ENCODE data around the gene PRPS1.

DNA sequence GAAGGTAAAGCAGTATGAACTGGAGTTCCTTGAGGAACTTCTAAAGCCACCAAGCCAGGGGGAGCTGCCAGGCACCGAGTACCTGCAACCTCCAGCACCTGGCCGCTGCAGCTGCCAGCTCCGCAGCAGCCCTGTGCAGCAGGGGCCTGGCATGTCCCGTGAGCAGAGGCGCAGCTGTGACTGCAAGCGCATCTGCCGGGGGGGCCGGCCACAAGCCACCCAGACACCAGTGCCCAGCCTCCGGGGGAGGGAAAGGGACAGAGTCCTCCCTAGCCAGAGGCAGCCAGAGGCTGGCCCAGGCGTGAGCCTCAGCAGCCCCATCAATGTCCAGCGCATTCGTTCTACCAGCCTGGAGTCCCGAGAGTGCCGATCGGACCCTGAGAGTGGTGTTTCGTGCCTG, 26.6 kb upstream of the PRPS1 start:
- TF ChIP-seq POLR2A (IDR thresholded peaks at IDR 0.05; ENCODE audit: low read depth, low read length) = no peak
- no peak for TF ChIP-seq POLR2AphosphoS5 (IDR thresholded peaks at IDR 0.05; ENCODE audit: low read depth, low read length)
- no peak for TF ChIP-seq TAF1 (IDR thresholded peaks at IDR 0.05; ENCODE audit: low read depth, low read length)
- TF ChIP-seq POU2F2 (IDR thresholded peaks at IDR 0.05; ENCODE audit: low read depth, low read length) = no peak
- TF ChIP-seq SPI1 (IDR thresholded peaks at IDR 0.05; ENCODE audit: low read depth, low read length) = no peak
- no peak for TF ChIP-seq PAX5 (IDR thresholded peaks at IDR 0.05; ENCODE audit: insufficient read depth, low read length, severe bottlenecking)

Data from GM12891 (cell line).